OCI-LY7 (cell line): ENCODE measurements around the gene TMCC2.

Experiments
- EZH2phosphoT487 ChIP-seq: fragments of 200-600 bp; sonication (generic); IDR thresholded peaks from 2 replicates; pipeline ENCODE4 v1.6.1; 2018; ENCODE audit warnings: low read depth, borderline replicate concordance, mild to moderate bottlenecking, mixed run types, antibody characterized with exemption, low read length, moderate library complexity, mixed read lengths
- TF ChIP-seq, protein P1 (sequence below): fragments of 200-600 bp; sonication (generic); conservative IDR thresholded peaks from 2 replicates; pipeline ENCODE4 v1.5.1; 2014; ENCODE audit warnings: mild to moderate bottlenecking, antibody characterized with exemption, low read length, moderate library complexity, mixed read lengths

DNA sequence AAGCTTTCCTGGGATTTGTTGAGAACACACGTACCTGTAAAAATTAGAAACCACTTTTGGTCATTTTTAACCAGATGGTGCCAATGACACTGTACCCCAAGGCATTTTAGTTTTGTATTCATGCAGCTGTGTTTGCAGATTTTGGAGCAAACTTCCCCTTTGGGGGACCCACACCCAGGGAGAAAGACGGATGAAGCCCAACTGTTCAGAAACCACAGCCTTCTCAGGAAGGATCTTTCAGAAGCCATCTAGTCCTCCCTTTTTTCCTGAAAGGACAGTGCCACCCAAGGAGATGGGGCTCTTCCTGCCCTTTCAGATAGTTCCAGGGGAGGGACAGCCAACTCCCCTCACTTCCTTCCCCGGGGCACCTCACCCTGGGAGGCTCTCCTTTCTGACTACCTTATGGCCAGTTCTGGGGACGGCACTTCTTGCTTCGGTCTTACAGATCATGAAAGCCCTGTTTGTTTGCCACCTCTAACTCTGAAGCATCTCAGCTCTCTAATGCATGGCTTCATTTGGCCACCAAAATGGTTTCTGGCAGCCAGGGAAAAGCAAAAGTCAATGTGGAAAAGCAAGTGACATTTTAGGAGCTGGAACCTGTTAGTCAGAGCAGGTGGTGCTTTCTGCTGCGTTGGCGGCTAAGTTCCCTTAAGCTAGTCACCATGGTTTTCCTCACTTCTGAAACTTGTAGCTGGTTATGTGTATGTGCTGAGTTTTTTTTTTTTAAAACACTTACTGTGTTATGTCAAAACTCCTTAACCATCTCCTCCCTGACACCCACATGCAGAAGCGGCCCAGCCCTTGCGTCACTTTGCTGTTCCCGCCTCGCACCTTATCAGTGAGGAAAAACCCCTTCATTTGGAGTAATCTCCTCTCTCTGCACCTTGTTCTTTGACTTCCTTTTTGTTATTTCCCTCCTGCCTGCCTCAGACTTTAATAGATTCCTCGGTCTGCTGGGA lies 10.1 kb downstream of the TMCC2 start:
- TF ChIP-seq, protein P1, sequence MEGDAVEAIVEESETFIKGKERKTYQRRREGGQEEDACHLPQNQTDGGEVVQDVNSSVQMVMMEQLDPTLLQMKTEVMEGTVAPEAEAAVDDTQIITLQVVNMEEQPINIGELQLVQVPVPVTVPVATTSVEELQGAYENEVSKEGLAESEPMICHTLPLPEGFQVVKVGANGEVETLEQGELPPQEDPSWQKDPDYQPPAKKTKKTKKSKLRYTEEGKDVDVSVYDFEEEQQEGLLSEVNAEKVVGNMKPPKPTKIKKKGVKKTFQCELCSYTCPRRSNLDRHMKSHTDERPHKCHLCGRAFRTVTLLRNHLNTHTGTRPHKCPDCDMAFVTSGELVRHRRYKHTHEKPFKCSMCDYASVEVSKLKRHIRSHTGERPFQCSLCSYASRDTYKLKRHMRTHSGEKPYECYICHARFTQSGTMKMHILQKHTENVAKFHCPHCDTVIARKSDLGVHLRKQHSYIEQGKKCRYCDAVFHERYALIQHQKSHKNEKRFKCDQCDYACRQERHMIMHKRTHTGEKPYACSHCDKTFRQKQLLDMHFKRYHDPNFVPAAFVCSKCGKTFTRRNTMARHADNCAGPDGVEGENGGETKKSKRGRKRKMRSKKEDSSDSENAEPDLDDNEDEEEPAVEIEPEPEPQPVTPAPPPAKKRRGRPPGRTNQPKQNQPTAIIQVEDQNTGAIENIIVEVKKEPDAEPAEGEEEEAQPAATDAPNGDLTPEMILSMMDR = no peak
- no peak for TF ChIP-seq EZH2phosphoT487
